Ovary (tissue), 3 donors: ENCODE results near the gene FMO5.

ENCODE experiments used
- CTCF ChIP-seq, 3 donors: fragments of 450-650 bp in 2 of 3; fragments of 200-600 bp in 1 of 3; IDR thresholded peaks; one replicate each; pipeline versions ENCODE4 v1.5.1 to v1.8.0; 2016 to 2022; ENCODE audit warnings: antibody characterized with exemption in 3 of 3, mild to moderate bottlenecking in 1 of 3
- EP300 ChIP-seq: sonication (generic); formaldehyde crosslinking; IDR thresholded peaks from one replicate; pipeline ENCODE4 v1.6.1; 2017; ENCODE audit warnings: antibody characterized with exemption
- donor health status: DM: no; HTN: no; CAD: no.

DNA sequence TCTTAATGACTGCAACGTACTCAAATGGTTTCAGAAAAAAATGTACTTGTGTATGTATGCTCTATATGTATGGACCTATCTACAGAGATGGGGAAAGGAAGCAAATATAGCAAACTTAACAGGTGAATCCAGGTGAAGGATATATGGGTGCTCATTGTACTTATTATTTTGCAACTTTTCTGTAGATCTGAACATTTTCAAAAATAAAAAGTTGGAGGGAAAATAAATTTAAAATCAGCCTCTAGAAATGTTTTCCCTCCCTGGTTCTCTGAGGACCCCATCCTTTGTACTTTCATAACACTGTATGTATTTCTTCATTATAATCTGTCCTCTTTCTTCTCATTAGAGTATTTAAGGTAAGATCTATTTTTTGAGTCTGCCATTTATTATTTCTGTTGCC lies 17.9 kb downstream of the FMO5 start:
- no peak for TF ChIP-seq CTCF (IDR thresholded peaks at IDR 0.05)
- TF ChIP-seq EP300, result no peak
